Cardiac fibroblast (primary cell): ENCODE data around the gene TTC12.

Experiments
- DNase-seq, 2 donors: peaks; one replicate each; pipeline versions ENCODE4 v3.0.0 to v3.0.0-alpha.2; 2010; ENCODE audit warnings: low read depth in 2 of 2
- H3K4me3 ChIP-seq, 2 donors: replicated peaks in 1 of 2; 1 replicate in 1 of 2; 2 replicates in 1 of 2; pipeline ENCODE4 v1.5.1; 2011; ENCODE audit warnings: low read depth in 2 of 2, low read length in 2 of 2, mild to moderate bottlenecking in 2 of 2, moderate library complexity in 1 of 2
- TF ChIP-seq, protein P1 (sequence below): IDR thresholded peaks from one replicate; pipeline ENCODE4 v1.5.1; 2011; ENCODE audit warnings: low read depth, mild to moderate bottlenecking, low read length, inconsistent platforms

The TTC12 gene

DNA sequence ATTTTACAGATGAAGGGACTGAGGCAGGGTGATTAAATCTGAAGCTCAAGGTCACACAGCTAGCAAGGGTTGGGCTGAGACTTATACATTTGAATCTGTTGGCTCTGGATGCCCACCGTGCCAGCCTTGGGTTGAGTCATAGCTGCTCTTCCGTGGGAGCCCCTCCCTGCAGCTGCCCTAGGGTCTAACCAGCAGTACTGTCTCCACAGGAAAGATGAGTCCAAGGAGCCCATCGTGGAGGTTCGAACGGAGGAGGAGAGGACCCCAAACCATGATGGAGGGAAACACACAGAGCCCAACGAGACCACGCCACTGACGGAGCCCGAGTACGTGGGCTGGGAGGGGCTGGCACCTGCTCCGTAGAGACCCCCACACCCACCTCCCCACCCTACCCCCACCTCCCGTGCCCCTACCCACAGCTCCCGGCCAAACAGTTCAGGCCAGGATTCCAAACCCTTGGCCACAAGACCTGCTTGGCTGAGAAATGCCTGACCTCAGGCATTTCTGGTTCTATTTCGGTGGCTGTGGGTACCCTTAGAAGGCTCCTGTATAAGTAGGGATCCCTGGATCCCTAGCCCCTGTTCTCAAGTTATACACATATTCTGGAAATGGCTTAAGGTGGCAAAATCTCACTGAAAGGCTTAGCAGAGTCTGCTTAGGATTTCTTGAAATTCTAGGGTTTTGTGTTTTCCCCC lies 42.7 kb upstream of the TTC12 start:
- DNase-seq: no peak
- TF ChIP-seq, protein P1, sequence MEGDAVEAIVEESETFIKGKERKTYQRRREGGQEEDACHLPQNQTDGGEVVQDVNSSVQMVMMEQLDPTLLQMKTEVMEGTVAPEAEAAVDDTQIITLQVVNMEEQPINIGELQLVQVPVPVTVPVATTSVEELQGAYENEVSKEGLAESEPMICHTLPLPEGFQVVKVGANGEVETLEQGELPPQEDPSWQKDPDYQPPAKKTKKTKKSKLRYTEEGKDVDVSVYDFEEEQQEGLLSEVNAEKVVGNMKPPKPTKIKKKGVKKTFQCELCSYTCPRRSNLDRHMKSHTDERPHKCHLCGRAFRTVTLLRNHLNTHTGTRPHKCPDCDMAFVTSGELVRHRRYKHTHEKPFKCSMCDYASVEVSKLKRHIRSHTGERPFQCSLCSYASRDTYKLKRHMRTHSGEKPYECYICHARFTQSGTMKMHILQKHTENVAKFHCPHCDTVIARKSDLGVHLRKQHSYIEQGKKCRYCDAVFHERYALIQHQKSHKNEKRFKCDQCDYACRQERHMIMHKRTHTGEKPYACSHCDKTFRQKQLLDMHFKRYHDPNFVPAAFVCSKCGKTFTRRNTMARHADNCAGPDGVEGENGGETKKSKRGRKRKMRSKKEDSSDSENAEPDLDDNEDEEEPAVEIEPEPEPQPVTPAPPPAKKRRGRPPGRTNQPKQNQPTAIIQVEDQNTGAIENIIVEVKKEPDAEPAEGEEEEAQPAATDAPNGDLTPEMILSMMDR: no peak
- no peak overlapping the region for H3K4me3 ChIP-seq

DNA sequence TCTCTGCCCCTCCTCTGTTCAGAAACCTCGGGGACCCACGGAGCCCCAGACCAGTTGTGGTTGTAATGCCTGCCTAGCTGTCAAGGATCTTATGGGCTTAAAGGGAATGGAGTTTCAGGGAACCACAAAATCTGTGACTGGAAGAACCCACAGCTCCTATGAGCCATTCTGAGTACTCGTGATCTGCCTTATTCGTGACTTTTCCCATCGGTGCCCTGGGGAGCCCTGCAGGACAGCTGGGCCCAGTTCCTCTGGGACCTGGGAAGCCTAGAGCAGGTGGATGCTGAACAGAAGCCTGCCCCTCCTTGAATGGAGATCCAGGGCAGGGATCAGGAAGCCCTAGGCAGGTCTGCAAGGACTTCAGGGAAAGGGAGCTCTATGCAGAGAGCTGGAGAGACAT lies 42.1 kb upstream of the TTC12 start:
- no peak overlapping the region for H3K4me3 ChIP-seq
- no peak for DNase-seq
- TF ChIP-seq, protein P1: no peak

DNA sequence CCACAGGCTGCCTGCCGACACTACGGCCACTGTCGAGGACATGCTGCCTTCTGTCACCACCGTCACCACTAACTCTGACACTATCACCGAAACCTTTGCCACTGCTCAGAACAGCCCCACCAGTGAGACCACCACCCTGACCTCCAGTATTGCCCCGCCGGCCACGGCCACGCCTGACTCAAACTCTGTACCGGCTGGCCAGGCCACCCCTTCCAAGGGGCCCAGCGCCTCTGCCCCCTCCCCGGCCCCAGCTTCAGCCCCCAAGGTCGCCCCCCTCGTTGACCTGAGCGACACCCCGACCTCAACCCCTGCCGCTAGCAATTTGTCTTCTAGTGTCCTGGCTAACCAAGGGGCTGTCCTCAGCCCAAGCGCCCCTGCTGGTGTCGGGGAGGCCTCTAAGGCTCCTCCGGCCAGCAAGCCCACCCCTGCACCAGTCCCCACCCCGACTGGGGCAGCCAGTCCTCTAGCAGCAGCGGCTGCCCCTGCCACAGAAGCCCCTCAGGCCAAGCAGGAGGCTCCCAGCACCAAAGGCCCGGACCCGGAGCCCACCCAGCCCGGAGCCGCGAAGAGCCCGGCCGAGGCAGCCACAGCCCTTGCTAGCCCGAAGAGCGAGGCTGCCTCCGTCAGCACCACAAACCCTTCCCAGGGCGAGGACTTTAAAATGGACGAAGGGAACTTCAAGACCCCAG lies 41.3 kb upstream of the TTC12 start:
- TF ChIP-seq, protein P1: no peak
- no peak for DNase-seq
- H3K4me3 ChIP-seq: no peak overlapping the region

DNA sequence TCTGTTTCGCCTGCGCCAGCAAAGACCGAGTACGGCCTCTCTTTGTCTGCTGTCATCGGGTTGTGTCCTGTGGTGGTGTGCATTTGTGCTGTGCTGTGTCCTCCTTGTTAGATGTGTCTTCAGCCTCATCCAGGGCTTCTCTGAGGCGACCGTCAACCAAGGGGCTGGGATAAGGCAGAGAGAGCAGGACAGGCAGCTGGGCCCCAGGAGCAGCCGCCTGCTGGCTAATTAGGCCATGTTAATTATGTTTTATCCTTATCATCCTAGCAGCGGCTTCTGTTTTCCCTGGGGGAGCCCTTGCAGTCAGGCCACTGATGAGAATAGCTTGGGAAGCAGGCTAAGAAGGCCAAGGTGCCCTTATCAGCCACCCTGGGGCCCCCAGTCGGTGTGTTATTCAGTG lies 40.7 kb upstream of the TTC12 start:
- no peak for DNase-seq
- TF ChIP-seq, protein P1: no peak
- H3K4me3 ChIP-seq: no peak overlapping the region

DNA sequence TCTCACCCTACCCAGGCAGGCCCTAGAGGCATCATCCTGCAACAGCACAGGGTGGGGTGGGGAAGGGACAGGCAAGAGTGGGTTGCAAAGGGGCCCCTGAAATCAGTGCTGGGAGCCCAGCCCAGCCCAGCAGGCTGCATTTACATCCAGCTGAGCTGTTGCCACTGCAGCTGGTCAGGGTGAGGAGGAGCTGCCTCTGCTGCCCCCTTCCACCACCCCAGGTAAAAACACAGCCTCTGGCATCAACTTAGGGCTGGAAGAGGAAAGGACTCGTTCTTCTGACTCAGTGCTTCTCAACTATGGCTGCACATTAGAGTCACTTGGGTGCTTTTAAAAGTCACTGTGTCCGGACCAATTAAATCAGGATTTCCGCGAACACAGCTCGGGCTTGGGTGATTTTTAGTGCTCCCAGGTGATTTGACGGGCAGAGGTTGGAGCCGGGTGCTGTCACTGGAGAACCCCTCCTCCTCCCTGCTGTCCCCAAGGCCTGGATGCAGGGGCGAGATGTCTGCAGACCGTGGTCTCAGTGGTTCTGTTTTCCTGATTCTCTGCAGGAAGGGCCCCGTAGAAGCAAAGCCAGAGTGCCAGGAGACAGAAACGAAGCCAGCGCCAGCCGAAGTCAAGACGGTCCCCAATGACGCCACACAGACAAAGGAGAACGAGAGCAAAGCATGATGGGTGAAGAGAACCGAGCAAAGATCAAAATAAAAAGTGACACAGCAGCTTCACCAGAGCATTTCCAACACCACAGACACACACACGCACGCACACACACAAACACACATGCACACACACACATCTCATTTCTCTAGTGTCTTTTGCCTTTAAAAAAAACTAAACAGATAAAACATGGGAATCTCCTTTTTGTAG lies 39.4 kb upstream of the TTC12 start:
- TF ChIP-seq, protein P1: no peak
- H3K4me3 ChIP-seq: no peak overlapping the region
- DNase-seq: no peak

DNA sequence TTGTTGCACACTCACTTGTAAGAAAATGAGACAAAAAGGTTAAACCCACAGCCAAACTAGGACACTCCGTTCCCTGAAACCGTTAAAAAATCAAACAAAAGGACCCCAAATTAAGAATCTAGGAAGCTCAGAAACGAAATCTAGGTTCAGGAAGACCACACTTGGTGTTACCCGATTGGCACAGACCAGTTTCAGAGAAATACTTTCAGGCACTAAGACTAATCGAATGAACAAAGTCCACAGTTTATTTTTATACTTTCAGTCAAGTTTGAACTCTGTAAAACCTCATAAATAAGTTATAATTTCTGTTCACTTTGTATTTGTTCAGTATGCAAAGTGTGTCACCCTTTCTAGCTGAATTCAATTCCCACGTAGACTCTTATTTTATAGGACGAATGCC lies 38.8 kb upstream of the TTC12 start:
- TF ChIP-seq, protein P1: no peak
- no peak overlapping the region for H3K4me3 ChIP-seq
- no peak for DNase-seq
